Mammary epithelial cell (primary cell): Measurements from ENCODE around the gene FERMT3.

ENCODE experiments used
- EZH2 ChIP-seq: IDR thresholded peaks from 2 replicates; pipeline ENCODE4 v1.6.1; 2012; ENCODE audit warnings: low read length, inconsistent platforms, borderline replicate concordance
- TF ChIP-seq, protein P1 (sequence below), 2 donors: IDR thresholded peaks in 1 of 2; conservative IDR thresholded peaks in 1 of 2; 2 replicates each; pipeline ENCODE4 v1.5.1; 2011 to 2012; ENCODE audit warnings: inconsistent platforms in 2 of 2, low read length in 2 of 2, mild to moderate bottlenecking in 2 of 2, control low read depth in 1 of 2, low read depth in 1 of 2; ENCODE audit not compliant: insufficient read depth in 1 of 2; ENCODE audit errors: extremely low read depth in 1 of 2

DNA sequence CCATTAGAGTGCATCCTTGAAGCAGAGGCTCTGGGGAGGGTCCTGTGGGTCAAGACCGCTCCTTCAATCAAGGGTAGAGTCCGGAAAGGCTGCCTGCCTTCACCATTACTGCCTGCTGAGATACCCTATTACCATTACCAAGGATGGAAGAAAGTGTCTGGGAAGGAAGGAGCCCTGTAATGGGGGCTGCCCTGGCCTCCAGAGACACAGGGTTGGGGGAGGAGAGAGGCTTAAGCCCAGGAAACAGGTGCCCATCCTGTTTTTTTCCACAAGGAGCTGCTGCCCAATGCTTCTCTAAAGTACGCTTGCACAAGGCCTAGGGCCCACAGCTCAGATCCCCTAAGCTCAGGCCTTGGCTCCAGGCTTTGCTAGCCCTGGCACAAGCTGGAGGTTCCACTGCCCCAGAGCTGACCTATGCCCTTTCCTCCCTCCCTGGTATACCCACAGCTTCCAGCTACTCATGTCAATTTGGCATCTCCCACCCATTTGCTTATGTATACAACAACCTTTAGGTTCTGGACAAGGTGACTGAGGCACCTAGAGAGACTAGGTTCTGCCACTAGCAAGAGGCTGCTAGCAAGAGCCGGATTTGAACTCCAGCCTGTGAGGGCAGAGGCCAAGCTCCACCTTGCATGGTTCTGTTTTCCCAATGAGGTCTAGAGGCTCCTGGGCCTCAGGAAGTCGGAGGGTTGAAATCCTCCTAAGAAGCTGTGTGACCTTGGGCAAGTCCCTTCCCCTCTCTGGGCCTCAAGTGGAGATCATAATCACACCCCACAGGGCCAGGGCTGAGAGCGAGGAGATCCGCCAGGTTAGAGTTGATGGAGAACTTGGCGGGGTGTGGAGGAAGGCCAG is 43.3 kb downstream of the FERMT3 start:
- TF ChIP-seq, protein P1, sequence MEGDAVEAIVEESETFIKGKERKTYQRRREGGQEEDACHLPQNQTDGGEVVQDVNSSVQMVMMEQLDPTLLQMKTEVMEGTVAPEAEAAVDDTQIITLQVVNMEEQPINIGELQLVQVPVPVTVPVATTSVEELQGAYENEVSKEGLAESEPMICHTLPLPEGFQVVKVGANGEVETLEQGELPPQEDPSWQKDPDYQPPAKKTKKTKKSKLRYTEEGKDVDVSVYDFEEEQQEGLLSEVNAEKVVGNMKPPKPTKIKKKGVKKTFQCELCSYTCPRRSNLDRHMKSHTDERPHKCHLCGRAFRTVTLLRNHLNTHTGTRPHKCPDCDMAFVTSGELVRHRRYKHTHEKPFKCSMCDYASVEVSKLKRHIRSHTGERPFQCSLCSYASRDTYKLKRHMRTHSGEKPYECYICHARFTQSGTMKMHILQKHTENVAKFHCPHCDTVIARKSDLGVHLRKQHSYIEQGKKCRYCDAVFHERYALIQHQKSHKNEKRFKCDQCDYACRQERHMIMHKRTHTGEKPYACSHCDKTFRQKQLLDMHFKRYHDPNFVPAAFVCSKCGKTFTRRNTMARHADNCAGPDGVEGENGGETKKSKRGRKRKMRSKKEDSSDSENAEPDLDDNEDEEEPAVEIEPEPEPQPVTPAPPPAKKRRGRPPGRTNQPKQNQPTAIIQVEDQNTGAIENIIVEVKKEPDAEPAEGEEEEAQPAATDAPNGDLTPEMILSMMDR (conservative IDR thresholded peaks at IDR 0.05 in 1 of 2, IDR thresholded peaks at IDR 0.05 in 1 of 2; ENCODE audit: extremely low read depth in 1 of 2, insufficient read depth in 1 of 2, low read depth in 1 of 2, low read length in 2 of 2): no peak
- no peak for TF ChIP-seq EZH2
